Epidermal melanocyte (primary cell): Measurements from ENCODE around the gene PPP6R2.
"Not testable (repeated sequence)": the region's sequence is repeated elsewhere in the genome, so short reads cannot be mapped to it uniquely, and the experiment has no call there.

Source experiments
- DNase-seq: peaks from one replicate; pipeline ENCODE4 v3.0.0; 2011; ENCODE audit warnings: low spot score; ENCODE audit not compliant: insufficient read length

Gene PPP6R2

GRCh38 chr22:50317674-50318073 is 25.5 kb upstream of the PPP6R2 start:
- no peak for DNase-seq

GRCh38 chr22:50318356-50318697 is 24.8 kb upstream of the PPP6R2 start:
- no peak for DNase-seq

- DNase-seq = no peak
Observed at GRCh38 chr22:50318698-50319411, 24.3 kb upstream of the PPP6R2 start.

- no peak for DNase-seq
Observed at GRCh38 chr22:50319503-50319951, 23.6 kb upstream of the PPP6R2 start.

- DNase-seq = no peak
Observed at GRCh38 chr22:50320116-50320515, 23.0 kb upstream of the PPP6R2 start.

- DNase-seq = no peak
Observed at GRCh38 chr22:50320671-50321325, 22.3 kb upstream of the PPP6R2 start.

GRCh38 chr22:50322382-50323104 is 20.6 kb upstream of the PPP6R2 start:
- not testable (repeated sequence) for DNase-seq

GRCh38 chr22:50323900-50324299 is 19.2 kb upstream of the PPP6R2 start:
- no peak for DNase-seq

GRCh38 chr22:50325444-50326224 is 17.5 kb upstream of the PPP6R2 start:
- no peak for DNase-seq

GRCh38 chr22:50326225-50326955 is 16.7 kb upstream of the PPP6R2 start:
- no peak for DNase-seq

- DNase-seq = peak; percentile 90
Observed at GRCh38 chr22:50326956-50327710, 16.0 kb upstream of the PPP6R2 start, which contains the start of gene DENND6B. DENND6B (minus strand) TSS chr22:50327012; CDS start chr22:50326988, 24 bp downstream.

- DNase-seq = no peak
Observed at GRCh38 chr22:50327711-50328019, 15.5 kb upstream of the PPP6R2 start.

GRCh38 chr22:50329236-50329635 is 13.9 kb upstream of the PPP6R2 start:
- DNase-seq = no peak

- DNase-seq = not testable (repeated sequence)
Observed at GRCh38 chr22:50334433-50334832, 8.7 kb upstream of the PPP6R2 start.

GRCh38 chr22:50337262-50338041 is 5.7 kb upstream of the PPP6R2 start:
- DNase-seq = no peak

- DNase-seq = no peak
Observed at GRCh38 chr22:50338042-50338573, 5.0 kb upstream of the PPP6R2 start.

GRCh38 chr22:50338860-50339462 is 4.2 kb upstream of the PPP6R2 start:
- no peak for DNase-seq

GRCh38 chr22:50339945-50340879 is 2.9 kb upstream of the PPP6R2 start:
- no peak for DNase-seq
